GM13977 (cell line): Measurements from ENCODE around the gene SZRD1.

Experiments
- DNase-seq: peaks from one replicate; pipeline ENCODE4 v3.0.0; 2012; ENCODE audit warnings: low spot score
- in situ Hi-C: fragments of 300-500 bp; cut with MboI; formaldehyde crosslinking; loops from one replicate; pipeline ENCODE4 v1.12.0; 2022; ENCODE audit warnings: low sequenced_read_pairs, low pct_unique_long_range_greater_than_20kb, mixed read lengths, inconsistent platforms; ENCODE audit not compliant: unreplicated experiment
- TF ChIP-seq, protein P1 (sequence below): IDR thresholded peaks from 2 replicates; pipeline ENCODE4 v1.5.1; 2012; ENCODE audit warnings: mild to moderate bottlenecking, control low read depth; ENCODE audit not compliant: insufficient read depth; ENCODE audit errors: extremely low read depth, missing control alignments

Gene SZRD1, protein sequence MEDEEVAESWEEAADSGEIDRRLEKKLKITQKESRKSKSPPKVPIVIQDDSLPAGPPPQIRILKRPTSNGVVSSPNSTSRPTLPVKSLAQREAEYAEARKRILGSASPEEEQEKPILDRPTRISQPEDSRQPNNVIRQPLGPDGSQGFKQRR

DNA sequence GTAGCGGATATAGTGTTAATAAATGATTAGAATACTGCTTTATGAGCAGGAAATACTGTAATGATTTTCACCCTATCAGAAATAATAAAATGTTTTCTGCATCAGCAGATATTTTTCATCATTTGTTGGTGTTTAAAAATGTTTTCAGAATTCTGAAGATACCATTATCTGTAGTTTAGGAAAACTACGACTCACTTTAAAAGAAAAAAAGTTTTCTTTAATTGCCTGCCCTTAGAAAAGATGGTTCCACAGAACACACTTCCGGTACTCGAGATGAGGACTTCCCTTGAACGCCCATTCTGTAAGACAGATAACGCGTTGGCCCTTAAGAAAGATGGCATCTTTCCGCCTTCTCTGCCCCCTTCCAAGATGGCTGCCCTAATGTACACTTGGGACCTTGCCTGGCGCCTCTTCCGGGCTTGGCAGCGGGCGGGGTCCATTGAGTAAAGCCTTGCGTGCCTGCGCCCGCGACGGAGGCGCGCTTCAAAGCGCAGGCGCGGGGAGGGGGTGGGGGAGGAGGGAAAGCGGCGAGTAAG is at the start of gene SZRD1:
TSS of gene SZRD1 (plus strand) at position 521 of the 536 bp plus-strand sequence. CDS start 16 bp downstream, outside the sequence.
- in situ Hi-C loops = no loop called here
- TF ChIP-seq, protein P1, sequence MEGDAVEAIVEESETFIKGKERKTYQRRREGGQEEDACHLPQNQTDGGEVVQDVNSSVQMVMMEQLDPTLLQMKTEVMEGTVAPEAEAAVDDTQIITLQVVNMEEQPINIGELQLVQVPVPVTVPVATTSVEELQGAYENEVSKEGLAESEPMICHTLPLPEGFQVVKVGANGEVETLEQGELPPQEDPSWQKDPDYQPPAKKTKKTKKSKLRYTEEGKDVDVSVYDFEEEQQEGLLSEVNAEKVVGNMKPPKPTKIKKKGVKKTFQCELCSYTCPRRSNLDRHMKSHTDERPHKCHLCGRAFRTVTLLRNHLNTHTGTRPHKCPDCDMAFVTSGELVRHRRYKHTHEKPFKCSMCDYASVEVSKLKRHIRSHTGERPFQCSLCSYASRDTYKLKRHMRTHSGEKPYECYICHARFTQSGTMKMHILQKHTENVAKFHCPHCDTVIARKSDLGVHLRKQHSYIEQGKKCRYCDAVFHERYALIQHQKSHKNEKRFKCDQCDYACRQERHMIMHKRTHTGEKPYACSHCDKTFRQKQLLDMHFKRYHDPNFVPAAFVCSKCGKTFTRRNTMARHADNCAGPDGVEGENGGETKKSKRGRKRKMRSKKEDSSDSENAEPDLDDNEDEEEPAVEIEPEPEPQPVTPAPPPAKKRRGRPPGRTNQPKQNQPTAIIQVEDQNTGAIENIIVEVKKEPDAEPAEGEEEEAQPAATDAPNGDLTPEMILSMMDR = no peak
- peak; percentile 91 for DNase-seq

DNA sequence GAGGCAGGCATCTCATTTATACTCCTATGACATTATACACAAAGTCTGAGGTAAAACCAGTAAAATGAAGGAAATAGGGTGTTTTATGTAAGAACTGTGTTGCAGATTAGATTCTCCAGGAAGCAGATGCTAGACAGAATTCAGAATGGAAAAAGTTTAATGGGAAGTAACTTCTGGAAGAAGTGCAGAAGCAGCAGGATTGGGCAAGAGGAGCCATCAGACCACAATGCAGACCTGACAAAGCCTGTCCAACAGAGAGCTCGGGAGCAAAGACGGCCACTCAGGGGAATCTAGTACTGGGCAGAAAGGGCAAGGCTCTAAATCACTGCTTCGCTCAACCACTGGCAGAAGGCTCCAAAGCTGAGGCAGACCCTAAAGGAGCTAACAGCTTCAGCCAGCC is 48.5 kb upstream of the SZRD1 start:
- no peak for DNase-seq
- in situ Hi-C loops = no loop called here

DNA sequence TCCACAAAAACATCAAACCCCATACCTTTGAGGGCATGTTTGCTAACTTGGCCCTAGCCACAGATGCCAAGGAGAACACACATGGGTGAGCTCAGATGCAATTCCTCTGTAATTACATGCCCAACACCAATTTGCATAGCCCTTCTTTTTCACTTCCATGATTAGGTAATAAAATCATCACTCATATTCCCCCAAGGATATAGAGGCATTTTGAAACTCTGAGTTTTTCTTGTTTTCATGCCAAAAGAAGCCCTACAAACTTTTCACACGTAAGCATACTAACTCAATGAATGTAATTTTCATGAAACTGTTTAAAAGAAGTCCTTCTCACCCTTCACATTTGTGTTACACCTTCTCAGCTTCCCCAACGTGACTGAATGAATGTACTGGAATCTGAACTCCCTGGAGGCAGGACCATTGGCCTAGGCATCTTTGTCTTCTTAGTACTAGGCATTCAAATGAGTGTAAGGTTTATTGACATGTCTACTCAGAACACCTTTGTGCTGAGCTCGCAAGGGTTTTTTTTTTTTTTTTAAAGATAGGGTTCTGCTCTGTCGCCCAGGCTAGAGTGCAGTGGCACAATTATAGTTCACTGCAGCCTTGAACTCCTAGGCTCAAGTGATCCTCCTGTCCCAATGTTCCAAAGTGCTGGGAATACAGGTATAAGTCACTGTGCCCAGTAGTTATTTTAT is 45.7 kb upstream of the SZRD1 start:
- in situ Hi-C loops = no loop called here
- TF ChIP-seq, protein P1 = no peak
- DNase-seq = no peak

More for the DNA sequence above, 48.5 kb upstream of the SZRD1 start:
- TF ChIP-seq, protein P1 = no peak

DNA sequence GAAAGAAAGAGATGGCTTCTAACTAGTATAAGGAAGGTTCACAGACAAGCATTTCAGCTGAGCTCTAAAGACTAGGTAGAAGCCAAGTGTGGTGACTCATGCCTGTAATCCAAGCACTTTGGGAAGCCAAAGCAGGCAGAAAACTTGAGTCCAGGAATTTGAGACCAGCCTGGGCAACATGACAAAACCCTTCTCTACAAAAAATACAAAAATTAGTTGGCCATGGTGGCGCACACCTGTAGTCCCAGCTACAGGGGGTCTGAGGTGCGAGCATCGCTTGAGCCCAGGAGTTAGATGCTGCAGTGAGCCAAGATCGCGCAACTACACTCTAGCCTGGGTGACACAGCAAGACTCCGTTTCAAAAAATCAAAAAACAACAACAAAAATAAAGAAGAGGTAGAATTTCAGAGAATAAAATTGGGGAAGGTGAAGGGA is 42.6 kb upstream of the SZRD1 start:
- TF ChIP-seq, protein P1 = no peak

DNA sequence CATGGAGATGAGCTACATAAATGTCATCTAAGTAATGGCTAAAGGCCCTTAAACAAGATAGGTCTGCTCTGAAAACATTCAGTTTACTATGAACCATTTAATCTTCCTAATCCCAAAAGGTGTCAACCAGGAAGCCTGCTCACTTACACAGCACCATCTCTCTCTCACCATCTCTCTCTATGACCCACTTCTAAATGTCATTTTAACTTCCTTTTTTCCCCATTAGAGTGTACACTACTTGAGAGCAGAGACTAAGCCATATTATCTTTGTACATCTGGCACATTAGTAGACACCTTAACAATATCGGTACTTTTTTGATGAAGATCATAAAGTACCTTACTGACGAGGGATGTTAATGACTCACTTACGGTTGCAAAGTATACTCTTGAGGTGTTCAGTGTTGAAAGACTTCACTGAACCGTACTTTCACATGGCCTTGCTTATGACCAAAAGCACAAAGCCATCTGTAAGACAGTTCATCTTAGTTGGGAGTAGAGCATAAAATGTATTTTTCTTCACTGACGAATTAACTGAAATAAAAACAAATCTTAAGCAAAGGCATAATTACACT is 40.1 kb upstream of the SZRD1 start:
- TF ChIP-seq, protein P1 = no peak
- DNase-seq = no peak
- in situ Hi-C loops = no loop called here

More for the DNA sequence above, 42.6 kb upstream of the SZRD1 start:
- DNase-seq = no peak
- in situ Hi-C loops = no loop called here

DNA sequence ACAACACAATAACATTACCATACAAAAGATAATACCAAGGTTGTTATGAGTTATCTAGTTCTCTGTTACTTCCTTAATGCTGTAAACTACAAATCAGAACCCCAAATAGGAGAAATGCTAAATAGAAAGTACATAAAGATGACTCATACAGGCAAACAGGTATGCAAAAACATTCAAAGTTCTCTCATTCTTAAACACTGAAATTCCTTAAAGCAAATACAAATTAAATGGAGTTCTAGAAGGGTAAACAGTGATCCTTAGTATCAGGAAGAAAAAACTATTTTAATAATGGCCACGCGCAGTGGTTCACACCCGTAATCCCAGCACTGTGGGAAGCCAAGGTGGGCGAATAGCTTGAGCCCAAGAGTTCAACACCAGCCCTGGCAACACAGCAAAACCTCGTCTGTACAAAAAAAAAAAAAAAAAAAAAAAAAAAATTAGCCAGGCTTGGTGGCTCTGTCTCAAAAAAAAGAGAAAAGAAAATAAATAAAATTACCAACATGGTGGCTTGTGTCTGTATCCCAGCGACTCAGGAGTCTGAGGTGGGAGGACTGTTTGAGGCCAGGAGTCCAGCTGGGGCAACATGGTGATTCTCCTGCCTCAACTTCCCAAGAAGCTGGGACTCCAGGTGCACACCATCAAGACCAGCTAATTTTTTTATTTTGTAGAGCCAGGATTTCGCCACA is 32.2 kb upstream of the SZRD1 start:
- DNase-seq = no peak
- in situ Hi-C loops = no loop called here
- TF ChIP-seq, protein P1 = no peak
